Measurements from ENCODE around the gene ALDH1L1.
"Not testable (repeated sequence)": the region's sequence is repeated elsewhere in the genome, so short reads cannot be mapped to it uniquely, and the experiment has no call there.

The ALDH1L1 gene

DNA sequence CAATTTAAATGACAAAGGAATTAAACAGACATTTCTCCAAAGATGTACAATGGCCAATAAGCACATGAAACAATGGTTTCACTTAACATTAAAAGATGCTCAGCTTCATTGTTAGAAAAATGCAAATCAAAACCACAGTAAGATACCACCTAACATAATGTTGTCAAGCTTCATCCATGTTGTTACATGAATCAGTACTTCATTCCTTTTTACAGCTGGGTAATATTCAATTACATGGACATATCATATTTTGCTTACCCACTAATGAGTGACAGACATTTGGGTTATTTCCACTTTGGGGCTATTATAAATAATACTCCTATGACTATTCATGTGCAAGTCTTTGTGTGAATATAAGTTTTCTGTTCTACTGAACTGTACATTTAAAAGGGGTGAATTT is 104.2 kb downstream of the ALDH1L1 start:
- Mint-ChIP-seq H3K4me3 (no peak overlapping the region), H3K4me1 (no peaks in the 10 kb centered on the region), H3K27me3 (no peaks in the 10 kb centered on the region), H3K9me3 (peaks cover 3% of the 10 kb centered on the region), H3K36me3 (peaks cover 7% of the 10 kb centered on the region), H3K27ac (no peak overlapping the region)
- no peak for DNase-seq
- CTCF ChIA-PET = no interaction called here

GRCh38 chr3:126070146-126070545 is 110.2 kb downstream of the ALDH1L1 start:
- Mint-ChIP-seq H3K4me3 (no peak overlapping the region), H3K4me1 (no peaks in the 10 kb centered on the region), H3K36me3 (peaks cover 4% of the 10 kb centered on the region), H3K27me3 (no peaks in the 10 kb centered on the region), H3K27ac (no peak overlapping the region), H3K9me3 (no peaks in the 10 kb centered on the region)
- DNase-seq = no peak
- CTCF ChIA-PET = no interaction called here

- Mint-ChIP-seq H3K4me1 (peaks cover 8% of the 10 kb centered on the region), H3K4me3 (no peak overlapping the region), H3K9me3 (no peaks in the 10 kb centered on the region), H3K27me3 (no peaks in the 10 kb centered on the region), H3K36me3 (peaks cover 4% of the 10 kb centered on the region), H3K27ac (no peak overlapping the region)
- no peak for DNase-seq
- CTCF ChIA-PET = no interaction called here
These were observed 112.4 kb downstream of the ALDH1L1 start for GRCh38 chr3:126067959-126068358.

DNA sequence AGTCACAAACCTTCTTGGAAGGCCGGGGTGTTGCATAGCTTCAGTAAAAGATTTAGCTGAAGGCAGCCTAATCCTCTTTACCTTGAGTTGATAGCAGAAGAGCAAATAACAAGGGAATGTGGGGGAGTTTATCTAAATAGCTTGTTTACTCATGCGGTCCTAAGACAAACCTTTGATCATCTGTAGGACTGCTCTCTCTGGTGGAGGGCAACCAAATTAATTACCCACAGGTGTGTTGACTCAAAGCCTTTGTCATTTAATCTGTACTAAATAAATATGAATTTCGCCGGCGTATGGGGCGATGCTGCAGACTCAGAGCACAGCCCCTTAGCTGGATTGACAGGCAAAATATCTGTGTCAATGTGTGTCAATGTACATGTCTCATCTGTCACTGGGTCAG is 113.7 kb downstream of the ALDH1L1 start:
- H3K4me3 Mint-ChIP-seq = not testable (repeated sequence)

DNA sequence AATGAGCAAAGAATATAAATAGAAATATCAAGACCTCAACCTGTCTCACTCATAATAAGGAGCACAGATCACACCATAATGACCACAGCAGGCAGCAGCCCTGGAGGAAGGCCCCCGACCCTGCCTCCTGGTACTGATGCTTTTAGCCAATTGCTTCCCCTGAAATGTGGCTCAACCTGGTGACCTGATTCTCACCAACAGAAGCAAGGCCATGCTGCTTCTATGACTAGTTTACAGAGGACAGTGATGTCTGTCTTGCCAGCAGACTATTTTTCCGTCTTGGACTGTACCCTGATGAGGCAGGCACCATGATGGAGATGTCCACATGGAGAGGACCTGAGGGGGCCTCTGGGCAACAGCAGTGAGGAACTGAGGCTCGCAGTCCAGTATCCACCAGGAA is 114.5 kb downstream of the ALDH1L1 start:
- H3K4me1 Mint-ChIP-seq = peaks cover 8% of the 10 kb centered on the region
- CTCF ChIA-PET = no interaction called here
- H3K27me3 Mint-ChIP-seq = no peaks in the 10 kb centered on the region
- H3K36me3 Mint-ChIP-seq = no peaks in the 10 kb centered on the region
- no peak for DNase-seq
- H3K27ac Mint-ChIP-seq = no peak overlapping the region
- no peak overlapping the region for H3K4me3 Mint-ChIP-seq
- H3K9me3 Mint-ChIP-seq = no peaks in the 10 kb centered on the region

More for the DNA sequence above, 113.7 kb downstream of the ALDH1L1 start:
- DNase-seq, H3K27ac Mint-ChIP-seq, H3K9me3 Mint-ChIP-seq, H3K36me3 Mint-ChIP-seq, CTCF ChIA-PET, H3K4me1 Mint-ChIP-seq, H3K27me3 Mint-ChIP-seq: not testable (repeated sequence)

- Mint-ChIP-seq H3K4me1 (peaks cover 8% of the 10 kb centered on the region), H3K27ac (no peak overlapping the region), H3K9me3 (no peaks in the 10 kb centered on the region), H3K36me3 (no peaks in the 10 kb centered on the region), H3K4me3 (no peak overlapping the region), H3K27me3 (no peaks in the 10 kb centered on the region)
- no peak for DNase-seq
- CTCF ChIA-PET = no interaction called here
These were observed 115.6 kb downstream of the ALDH1L1 start for GRCh38 chr3:126064627-126065258.

- CTCF ChIA-PET = no interaction called here
- Mint-ChIP-seq H3K27ac (peak overlapping the region; percentile 19), H3K4me3 (no peak overlapping the region), H3K4me1 (peaks cover 8% of the 10 kb centered on the region), H3K27me3 (no peaks in the 10 kb centered on the region), H3K9me3 (no peaks in the 10 kb centered on the region), H3K36me3 (no peaks in the 10 kb centered on the region)
- DNase-seq = no peak
These were observed 116.9 kb downstream of the ALDH1L1 start for GRCh38 chr3:126063358-126063965.

GRCh38 chr3:126061301-126062032 is 118.9 kb downstream of the ALDH1L1 start:
- DNase-seq = no peak
- Mint-ChIP-seq H3K9me3 (no peaks in the 10 kb centered on the region), H3K4me3 (no peak overlapping the region), H3K27me3 (no peaks in the 10 kb centered on the region), H3K27ac (no peak overlapping the region), H3K4me1 (peaks cover 8% of the 10 kb centered on the region), H3K36me3 (no peaks in the 10 kb centered on the region)
- CTCF ChIA-PET = no interaction called here

GRCh38 chr3:126060613-126061145 is 119.7 kb downstream of the ALDH1L1 start:
- Mint-ChIP-seq H3K4me3 (no peak overlapping the region), H3K36me3 (no peaks in the 10 kb centered on the region), H3K27ac (no peak overlapping the region), H3K4me1 (peaks cover 8% of the 10 kb centered on the region), H3K27me3 (no peaks in the 10 kb centered on the region), H3K9me3 (no peaks in the 10 kb centered on the region)
- CTCF ChIA-PET = no interaction called here
- no peak for DNase-seq

DNA sequence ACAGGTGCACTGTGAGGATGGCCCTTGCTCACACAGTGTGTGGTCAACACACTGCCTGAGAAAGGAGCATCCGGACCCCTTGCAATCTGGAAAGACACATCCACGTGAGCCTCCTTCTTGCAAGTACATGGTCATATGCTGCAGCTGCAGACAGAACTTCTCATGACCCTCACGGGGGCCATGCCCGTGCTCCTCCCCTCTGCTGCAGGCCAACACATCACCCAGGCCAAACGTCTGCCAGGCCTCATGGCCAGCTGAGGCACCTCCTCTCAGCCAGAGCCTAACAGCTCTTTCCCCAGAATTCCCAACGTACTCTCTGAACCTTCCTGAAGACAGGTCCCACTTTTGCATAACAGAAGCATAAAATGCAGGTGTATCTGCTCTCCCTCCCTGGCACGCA is 121.7 kb downstream of the ALDH1L1 start:
- DNase-seq = no peak
- Mint-ChIP-seq H3K36me3 (no peaks in the 10 kb centered on the region), H3K9me3 (no peaks in the 10 kb centered on the region), H3K4me3 (no peak overlapping the region), H3K4me1 (peaks cover 3% of the 10 kb centered on the region), H3K27ac (no peak overlapping the region), H3K27me3 (no peaks in the 10 kb centered on the region)
- CTCF ChIA-PET = no interaction called here

- DNase-seq = no peak
- Mint-ChIP-seq H3K4me1 (no peaks in the 10 kb centered on the region), H3K4me3 (no peak overlapping the region), H3K27ac (peak overlapping the region; percentile 30), H3K9me3 (no peaks in the 10 kb centered on the region), H3K36me3 (no peaks in the 10 kb centered on the region), H3K27me3 (no peaks in the 10 kb centered on the region)
- CTCF ChIA-PET = no interaction called here
These were observed 122.5 kb downstream of the ALDH1L1 start for GRCh38 chr3:126057936-126058335.

DNA sequence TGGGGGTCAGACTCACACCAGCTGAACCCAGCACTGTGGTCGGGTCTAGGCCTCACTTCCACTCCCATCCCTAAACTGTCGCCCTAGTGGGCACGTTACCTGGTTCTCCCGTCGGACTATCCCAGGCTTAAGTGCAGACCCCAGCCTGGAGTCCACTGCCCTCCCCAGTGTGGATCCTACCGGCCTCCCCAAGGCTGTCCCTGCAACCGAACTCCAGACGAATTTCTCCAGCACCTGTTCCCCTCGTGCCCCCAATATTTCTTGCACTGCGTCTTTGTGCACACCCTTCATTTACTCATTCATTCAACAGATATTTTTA is 122.9 kb downstream of the ALDH1L1 start:
- no peak for DNase-seq
- Mint-ChIP-seq H3K27me3 (no peaks in the 10 kb centered on the region), H3K4me3 (no peak overlapping the region), H3K4me1 (peaks cover 3% of the 10 kb centered on the region), H3K9me3 (no peaks in the 10 kb centered on the region), H3K36me3 (no peaks in the 10 kb centered on the region), H3K27ac (no peak overlapping the region)
- CTCF ChIA-PET = no interaction called here

- Mint-ChIP-seq H3K27ac (no peak overlapping the region), H3K9me3 (no peaks in the 10 kb centered on the region), H3K36me3 (no peaks in the 10 kb centered on the region), H3K27me3 (no peaks in the 10 kb centered on the region), H3K4me1 (peaks cover 5% of the 10 kb centered on the region), H3K4me3 (no peak overlapping the region)
- no peak for DNase-seq
- CTCF ChIA-PET = no interaction called here
These were observed 123.5 kb downstream of the ALDH1L1 start for GRCh38 chr3:126056681-126057500.

- H3K4me1 Mint-ChIP-seq = peaks cover 5% of the 10 kb centered on the region
- CTCF ChIA-PET = no interaction called here
These were observed 124.3 kb downstream of the ALDH1L1 start for GRCh38 chr3:126056088-126056487.

More at GRCh38 chr3:126056088-126056487, 124.3 kb downstream of the ALDH1L1 start:
- Mint-ChIP-seq H3K9me3 (no peaks in the 10 kb centered on the region), H3K4me3 (no peak overlapping the region), H3K27me3 (no peaks in the 10 kb centered on the region), H3K36me3 (no peaks in the 10 kb centered on the region), H3K27ac (no peak overlapping the region)
- no peak for DNase-seq
